Hindlimb muscle (tissue), 1 donor: ENCODE data around the gene PADI4. TPM values are rescaled to one million over a fixed set of nuclear protein-coding genes. Genes with fewer than 3 reads are reported as not detected.

Source experiments
- DNase-seq: peaks from one replicate; pipeline ENCODE4 v3.0.0-alpha.2; 2013
- polyA plus RNA-seq: library from polyadenylated mRNA; unstranded; fragments of 120-200 nt; gene quantifications from one replicate; pipeline ENCODE4 v1.2.1, GENCODE V29; 2013; ENCODE audit not compliant: insufficient read length

The PADI4 gene
- polyA plus RNA-seq, 1 donor = 0.57 TPM

DNA sequence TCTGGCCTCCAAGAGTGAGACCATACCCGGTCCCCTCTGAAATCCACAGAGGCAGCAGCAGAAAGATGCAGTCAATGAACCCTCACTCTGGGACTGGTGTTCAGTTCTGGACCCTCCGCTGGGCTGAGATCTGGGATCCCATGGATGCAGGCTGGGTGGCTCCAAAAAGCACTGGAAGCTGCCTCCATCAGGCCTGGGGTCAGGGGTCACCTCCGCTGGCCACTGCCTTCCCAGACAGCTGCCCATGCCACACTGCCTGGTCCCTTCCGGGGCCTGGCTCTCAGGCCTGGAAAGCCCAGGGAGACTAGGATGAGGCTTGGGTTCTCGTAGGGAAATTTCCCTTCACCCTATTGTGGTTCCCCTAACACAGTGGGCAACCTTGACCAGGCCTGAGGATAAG lies 21.4 kb upstream of the PADI4 start:
- DNase-seq = no peak

DNA sequence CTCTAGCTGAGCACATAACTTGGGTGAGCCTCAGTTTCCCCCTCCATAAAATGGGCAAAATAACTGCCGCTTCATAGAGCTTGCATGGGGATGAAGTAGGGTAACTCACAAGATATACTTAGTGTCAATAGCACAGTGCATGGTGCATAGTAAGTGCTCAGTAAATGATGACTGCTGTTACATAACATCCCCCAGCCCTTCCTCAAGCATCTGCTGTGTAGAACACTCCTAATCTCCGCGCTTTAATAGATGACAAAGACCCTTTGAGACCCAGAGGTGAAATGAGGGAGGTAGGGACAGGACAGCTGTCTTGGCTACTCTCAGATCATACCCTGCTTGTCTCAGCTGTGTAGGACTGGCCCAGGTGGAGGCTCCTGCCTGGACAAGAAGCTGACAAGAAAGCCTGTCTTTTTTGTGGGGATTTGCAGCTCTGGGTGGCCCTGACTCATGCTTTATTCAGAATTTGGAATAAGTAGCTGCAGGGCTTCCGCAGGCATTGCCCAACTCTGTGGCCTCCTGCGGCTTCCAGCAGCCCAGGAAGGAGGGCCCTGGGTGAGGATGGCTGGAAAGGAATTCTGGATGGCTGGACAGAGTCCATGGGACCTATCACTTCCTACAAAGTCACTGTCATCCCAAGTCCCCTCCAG lies 20.7 kb upstream of the PADI4 start:
- DNase-seq = no peak

DNA sequence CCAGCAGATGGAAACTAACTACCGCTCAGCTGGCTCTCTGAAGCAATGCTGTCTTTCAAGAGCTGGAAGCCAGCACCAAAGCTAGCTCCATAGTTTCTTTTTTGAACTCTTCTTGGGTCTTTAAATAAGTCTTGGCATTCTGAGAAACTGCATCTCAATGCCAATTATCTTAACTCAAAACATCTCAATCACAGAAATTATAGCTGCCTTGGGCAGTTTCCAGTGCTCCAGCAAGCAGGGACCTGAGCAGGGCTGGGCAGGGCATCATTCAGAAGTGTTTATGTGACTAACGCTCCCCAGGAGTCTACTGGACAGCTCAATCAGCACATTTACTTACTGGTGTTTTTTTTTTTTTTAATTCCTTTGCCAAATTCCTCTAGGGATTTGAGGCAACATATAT lies 18.3 kb upstream of the PADI4 start:
- DNase-seq = no peak

DNA sequence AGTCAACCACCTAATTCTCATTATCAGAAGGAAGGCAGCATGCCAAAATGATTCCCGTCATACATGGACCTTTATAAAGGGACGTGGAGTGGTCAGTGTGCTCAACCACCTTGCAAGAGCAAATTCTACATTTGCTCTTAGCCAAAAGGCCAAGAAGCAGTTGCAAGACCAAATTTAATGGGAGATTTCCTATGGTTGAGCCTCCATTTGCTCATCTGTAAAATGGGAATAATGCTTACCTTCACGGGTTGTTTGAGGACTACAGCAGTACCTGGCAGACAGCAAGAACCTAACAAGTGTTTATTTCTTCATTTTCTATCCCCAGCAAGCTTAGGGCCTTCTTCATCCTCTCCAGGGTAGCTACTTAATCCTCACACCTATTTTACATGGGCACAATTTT lies 17.4 kb upstream of the PADI4 start:
- no peak for DNase-seq

DNA sequence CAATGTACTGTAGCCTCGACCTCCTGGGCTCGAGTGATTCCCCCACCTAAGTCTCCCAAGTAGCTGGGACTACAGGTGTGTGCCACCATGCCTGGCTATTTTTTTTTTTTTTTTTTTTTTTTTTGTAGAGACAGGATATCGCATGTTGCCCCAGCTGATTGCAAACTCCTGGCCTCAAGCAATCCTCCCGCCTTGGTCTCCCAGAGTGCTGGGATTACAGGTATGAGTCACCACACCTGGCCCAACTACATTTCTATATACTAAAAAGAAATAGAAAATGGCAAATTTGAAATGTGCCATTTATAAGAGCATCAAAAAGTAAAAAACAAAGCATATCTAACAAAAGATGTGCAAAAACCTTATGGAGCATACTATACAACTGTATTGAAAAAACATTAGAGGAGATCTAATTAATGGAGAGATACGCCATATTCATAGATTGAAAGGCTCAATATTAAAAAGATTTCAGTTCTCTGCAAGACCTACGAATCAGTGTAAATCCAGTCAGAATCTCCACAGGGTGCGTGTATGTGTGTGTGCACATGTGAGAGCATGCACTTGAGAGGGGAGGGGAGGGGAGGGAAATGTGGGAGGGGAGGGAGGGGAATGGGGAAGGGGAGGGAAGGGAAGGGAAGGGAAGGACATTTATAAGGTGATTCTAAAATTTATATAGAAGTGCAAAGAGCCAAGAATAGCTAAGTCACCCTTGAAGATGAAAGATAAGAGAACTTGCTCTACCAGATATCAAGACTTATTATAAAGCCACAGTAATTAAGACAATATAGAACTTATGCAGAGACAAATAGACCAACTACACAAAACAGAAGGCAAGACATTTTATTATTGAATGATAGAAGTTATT lies 15.5 kb upstream of the PADI4 start:
- DNase-seq = no peak

DNA sequence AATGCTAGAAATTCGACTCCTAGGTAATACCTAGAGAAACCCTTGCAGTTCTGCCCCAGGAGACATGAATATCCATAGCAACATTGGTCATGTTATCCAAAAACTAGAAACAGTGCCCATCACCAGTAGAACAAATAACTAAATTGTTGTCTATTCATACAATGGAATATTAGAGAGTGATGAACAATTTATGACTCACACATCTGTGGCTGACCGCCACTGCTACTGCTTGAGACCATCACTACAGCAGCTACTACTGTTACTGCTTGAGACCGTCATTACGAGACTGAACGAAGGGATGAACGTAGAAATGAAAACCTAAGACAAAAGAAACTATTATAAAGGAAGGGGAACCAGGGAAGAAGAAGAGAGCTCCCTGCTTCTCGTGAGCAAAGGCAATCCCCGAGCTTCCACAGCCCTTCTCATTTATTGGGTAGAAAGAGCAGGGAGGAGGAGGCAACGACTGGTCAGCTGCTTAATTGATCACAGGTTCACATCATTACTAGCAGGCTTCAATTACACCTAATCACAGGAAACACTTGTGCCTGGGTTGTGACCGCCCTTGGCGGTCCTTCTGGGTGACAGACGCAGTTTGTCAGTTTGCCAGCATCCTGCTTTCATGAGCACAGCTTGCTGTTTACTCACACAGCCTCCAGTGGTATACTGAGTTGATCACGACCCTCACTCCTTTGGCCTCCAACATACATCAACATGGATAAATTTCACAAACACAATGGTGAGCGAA lies 14.1 kb upstream of the PADI4 start:
- no peak for DNase-seq

DNA sequence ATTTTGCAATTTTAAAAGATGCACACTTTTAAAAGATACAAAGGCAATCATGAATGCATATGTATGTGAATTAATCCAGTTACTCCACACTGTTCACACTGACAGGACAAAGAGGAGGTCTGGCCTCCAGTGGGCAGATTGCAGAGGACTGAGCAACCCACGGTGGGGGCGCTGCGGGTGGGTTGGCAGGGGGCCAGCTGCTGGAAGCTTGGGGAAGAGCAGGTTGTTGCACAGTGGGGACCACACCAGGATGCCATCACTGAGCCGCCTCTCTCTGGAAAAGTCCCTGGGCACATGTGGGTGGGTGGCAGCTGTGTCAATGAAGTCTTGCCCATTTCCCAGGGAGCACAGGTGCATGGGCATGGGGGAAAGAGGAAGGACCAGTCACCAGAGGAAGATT lies 12.7 kb upstream of the PADI4 start:
- DNase-seq = no peak

DNA sequence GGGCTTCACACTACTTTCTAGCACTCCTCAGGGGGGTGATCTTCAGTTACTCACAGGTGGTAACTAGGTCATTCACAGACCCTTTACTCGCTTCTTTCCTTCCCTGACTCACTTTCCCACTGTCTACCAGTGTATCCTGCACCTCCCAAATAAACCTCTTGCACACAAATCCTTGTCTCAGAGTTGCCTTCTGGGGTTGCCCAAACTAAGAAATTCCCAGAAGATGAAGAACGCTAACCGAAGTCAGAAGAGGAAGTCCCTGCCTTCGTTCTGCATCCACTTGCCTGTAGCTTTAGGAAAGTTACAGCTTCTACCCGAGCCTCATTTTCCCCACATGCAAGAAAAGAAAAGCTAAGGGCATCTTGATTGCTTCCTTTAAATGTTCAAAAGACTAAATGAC lies 11.9 kb upstream of the PADI4 start:
- DNase-seq = no peak

DNA sequence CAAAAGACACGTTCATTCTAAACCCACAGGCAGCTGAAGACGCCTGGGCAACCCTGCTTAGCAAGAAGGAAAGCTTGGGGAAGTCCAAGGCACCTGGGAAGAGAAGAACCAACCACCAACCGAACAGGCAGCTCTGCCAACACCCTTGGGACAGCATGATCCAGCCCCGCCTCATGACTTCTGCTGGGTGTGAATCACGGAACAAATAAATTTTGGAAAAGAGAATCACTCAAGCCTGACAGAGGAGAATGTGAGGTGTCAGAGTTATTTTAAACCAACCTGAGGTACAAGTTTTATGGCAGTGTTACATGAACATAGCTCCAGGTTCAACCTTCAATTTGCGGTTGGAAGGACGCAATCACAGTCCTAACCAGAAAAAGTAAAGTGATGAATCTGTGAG lies 10.0 kb upstream of the PADI4 start:
- no peak for DNase-seq

DNA sequence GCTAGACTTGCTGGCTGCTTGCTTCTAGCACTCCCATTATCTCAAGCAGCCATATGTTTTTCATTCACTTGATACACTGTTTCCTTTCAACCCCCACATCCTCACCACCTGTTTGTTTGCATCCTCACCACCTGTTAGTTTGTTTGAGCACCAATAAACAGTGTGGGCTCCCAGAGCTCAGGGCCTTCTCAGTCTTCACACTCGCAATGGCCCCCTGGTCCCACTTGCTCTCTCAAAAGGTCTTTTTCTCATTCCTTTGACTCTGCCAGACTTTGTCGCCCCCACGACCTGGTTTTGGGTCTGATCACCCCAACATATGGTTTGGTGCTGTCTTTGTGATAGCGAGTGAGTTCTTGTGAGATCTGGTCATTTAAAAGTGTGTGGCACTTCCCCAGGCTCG lies 6.2 kb upstream of the PADI4 start:
- no peak for DNase-seq

DNA sequence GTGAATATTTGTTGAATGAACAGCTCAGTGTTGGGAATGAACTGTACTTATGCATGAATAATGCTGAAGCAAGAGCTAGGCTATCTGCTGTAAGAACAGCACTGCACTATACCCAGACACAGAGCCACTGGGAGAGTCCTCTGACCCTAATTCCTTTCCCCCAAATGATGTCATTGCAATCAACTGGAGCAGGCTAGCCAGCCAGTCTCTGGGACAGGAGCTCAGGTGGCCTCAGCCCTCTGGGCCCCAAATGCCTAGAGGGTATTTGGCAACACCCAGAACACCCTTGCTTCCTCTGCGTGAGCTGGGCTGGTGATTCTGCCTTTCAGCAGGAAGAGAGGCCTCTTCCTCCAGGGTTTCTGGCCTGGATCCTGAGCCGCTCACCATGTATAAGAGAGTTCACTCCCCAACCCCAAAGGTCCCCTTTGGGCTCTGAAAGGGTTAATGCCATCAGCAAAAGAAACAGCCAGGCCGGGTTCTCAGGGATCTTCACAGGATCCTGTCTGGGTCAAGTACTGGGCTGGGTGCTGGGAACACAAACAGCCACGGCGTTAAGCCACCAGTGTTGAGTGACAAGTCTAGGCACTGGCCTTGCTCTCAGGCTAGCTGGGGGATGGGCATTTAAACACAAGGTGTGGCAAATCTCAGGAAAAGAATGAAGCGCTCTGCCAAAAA lies 3.7 kb upstream of the PADI4 start:
- no peak for DNase-seq

DNA sequence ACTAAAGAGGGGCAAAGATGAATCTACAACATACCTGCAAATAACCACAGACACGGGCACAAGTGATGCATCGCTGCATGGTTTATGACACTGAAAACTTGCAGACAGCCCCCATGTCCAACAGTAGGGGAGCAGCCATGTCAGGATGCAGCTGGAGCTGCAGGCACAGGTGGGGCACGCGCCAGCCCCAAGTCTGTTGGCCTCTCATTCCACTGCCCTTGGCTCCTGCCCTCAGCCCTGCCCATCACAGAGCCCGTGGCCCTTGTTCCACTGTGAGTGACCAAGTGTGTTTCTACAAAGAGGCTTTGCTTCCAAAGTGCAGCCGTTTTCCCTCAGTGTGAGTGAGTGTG lies 3.2 kb upstream of the PADI4 start:
- no peak for DNase-seq

DNA sequence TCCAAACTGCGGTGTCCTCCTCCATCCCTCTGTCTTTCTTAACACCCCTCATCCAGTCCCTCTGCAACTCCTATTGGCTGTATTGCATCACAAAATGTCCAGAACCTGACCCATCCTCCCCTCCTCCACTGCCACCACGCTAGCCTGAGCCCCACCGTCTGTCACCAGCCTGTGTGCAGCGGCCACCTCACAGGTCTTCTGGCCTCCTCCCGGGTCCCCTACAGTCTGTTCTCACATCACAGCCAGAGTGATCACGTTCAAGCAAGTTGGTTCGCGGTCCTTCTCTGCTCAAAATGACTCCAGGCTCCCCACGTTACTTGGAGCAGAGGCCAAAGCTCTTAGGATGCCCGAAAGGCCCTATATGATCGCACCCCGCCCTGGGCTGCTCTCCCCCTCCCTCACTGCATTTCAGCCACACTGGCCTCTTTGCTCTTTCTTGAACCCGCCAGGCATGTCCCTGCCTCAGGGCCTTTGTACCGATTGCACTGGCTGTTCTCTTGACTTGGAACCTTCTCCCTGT lies 2.4 kb upstream of the PADI4 start:
- no peak for DNase-seq

DNA sequence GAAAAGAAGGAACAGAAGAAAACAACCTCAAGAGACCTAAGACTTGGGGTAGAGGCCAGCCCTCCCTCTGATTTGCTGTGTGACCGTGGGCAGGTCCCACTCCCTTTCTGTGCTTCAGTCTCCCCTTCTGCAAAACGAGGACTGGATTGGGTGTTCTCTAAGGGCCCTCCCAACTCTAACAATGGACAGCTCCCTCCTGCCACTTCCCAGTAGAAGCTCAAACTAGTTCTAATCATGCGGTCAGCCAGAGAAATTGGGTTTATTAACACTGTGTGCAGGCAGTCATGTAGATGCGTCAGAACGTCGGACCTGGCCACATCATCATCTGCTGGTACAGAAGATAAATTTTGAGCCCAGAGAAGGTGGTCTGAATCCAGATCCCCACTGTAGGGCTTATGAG lies 1.6 kb upstream of the PADI4 start:
- no peak for DNase-seq

DNA sequence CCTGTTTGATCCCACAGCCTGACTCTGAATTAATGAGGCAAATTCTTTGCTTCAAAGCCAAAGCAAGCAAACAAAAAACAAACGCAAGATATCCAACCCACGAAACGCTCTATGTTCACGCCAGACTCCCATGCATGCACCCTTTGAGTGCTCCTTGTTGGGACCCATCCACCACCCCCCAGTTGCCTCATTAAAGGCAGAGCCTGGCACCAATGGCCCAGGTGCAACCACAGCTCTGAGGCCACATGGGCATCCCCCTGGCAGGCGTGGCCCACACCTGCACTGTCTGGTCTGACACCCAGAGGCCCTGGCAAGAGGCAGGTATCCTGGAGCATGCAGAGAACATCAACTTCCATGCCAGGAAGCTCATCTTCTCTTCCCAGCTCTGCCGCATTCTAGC lies 1.1 kb upstream of the PADI4 start:
- DNase-seq = no peak

DNA sequence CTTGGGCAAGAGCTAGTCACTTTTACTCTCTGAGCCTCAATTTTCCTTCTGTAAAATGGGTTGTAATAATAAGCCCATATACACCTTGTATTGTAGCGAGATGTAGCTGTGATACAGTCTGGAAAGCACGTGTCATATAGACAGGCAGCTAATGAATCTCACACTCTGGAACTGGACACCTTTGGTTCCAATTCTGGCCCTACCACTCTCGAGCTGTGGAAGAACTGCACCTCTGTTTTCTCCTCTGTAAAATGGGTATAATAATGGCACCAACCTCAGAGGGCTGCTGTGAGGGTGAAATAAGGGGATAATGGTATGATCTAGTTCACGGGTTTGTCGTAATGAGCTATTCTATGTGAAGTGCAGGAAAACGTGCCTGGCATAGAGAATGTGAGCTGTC lies 668 bp upstream of the PADI4 start:
- DNase-seq = no peak

DNA sequence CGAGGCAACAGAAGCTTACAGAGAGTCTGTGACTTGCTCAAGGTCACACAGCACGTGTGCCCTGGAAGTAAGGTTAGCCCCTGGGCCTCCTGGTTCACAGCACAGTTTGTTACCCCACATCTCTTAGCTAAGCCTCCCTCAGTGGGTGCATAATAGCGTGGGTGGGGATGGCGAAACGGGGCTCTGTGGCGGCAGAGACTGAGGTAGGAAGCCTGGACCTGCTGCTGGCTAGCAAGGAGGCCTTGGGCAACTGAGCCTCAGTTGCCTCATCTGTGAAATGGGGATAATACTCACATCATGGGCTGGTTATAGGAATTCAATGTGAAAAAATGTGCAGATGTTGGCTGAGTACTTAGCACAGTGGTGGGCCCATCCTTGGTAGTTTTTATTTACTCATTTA lies 596 bp downstream of the PADI4 start:
- no peak for DNase-seq

DNA sequence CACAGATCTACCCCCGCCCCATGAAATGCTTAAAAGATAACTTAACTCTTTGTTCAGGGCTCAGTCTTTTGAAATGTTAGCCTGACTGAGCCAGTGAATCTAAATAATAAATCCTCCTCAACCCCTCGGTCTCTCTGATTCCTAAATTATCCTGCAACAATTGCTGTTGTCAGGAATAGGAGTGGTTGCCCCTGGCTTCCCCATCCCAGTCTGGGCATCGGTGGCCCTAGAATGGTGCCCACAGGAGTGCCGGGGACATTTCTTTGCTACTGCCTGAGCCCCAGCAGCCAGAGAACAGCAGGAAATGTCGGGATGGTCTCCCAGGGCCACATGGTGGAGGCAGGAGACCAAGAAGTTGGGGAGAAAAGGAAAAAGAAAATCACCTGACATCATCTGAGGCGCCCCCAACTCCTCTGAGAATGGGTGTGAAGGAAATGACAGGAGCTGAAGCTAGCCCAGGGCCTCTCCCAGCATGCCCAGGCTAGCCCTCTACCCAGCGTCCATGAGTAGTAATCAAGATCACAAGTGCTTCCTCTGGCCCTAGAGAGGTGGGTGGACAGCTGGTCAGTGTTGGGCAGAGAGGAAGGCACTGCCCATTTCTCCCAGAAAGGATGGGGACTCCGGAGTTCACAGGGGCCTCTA lies 1.6 kb downstream of the PADI4 start:
- no peak for DNase-seq

DNA sequence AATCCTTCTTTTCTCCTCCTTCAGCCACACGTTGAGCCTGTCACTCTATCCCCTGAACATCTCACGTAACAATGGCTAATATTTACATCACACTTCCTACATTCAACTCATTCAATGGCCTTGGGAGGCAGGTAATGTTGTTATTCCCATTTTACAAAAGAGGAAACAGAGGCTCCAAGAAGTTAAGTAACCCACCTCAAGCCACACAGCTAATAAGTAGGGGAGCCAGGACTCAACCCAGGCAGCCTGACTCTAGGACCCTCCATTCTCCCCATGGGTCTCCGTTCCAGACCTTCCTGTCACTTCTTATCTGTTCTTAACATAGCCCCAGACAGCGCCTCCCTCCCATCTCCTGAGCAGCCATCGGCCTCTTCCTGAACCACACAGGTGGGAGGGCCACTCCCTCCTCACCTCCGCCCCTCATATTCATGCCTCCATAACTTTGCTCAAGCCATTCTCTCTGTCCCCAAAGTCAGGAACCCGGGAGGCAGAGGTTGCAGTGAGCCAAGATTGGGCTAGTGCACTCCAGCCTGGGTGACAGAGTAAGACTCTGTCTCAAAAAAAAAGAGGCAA lies 2.2 kb downstream of the PADI4 start:
- no peak for DNase-seq

DNA sequence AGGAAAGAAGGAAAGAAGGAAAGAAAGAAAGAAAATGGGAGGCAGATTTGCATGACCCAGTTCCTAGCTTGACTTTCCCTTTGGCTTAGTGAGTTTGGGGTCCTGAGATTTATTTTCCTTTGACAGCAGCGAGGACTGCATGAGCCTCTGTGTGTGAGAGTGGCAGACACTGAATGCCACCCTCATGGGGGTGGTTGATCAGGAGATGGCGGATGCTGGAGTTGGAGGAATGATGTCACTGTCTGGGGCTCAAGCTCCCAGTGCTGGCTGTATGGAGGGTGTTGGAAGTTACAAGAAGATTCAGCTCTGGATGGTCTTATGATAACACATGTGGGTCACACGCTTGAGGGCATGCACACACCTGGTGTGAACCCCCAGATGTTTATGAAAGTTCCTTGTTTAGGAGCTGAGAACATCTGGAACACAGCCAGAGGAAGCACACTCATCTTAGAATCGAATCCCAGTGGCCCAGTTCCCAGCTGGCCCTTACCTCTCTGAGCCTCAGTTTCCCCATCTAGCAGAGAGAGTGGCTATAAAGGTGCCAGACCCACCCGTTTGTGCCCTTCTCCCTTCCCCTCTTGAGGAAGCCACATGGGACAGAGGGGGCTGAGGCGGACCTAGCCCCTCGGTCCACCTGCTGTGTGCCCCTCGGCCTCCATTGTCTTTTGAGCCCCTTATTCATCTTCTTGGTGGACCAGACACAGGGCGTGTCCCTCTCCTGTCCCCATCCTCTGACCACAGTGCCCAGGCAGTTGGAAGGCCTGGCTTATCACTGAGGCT lies 5.7 kb downstream of the PADI4 start:
- DNase-seq = no peak

DNA sequence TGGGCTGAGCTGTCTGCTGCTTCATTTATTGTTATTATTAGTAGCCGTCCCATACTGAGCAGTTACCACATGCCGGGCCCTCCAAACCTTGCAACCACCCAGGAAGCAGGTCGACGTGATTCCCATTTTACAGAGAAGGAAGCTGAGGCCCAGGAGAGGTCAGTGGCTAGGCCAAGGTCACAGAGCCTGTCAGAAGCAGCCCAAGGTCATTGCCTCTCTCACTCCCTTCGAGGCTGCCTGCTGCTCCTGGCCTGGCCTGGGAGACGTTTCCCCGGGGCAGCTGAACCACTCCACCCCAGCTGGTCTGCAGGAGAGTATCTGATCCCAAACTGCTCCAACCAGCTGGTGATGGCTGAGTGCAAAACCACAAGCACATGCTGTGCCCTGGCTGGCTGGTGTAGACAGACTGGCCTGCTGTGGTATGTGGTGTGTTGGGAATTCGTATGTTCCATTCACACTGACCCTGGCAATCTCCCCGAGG lies 6.5 kb downstream of the PADI4 start:
- no peak for DNase-seq
